ENCODE results near the gene CDH15. TPM values are rescaled to one million over a fixed set of nuclear protein-coding genes. Genes with fewer than 3 reads are reported as not detected.

Gene CDH15
- total and polyA plus RNA-seq, 9 of the 15 experiments (the other 6 are each of a cell fraction or from before 2014, with no cell fraction given), result 0.07 to 0.18 TPM; not detected in 7

DNA sequence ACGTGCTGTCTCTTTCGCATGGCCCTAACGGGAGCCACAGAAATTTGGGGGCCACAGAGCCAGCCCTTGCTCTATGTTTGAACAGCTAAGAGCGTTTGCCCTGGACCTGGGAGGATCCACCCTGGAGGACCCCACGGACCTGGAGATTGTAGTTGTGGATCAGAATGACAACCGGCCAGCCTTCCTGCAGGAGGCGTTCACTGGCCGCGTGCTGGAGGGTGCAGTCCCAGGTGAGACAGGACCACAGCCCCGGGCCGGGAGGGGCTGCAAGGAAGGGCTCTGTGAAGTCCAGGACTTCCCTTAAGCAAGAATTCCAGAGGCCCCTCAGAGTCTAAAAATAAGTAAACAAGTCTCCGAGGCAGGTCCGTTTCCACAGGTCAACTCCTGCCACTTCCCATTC is 11.9 kb downstream of the CDH15 start (continued):
- TF ChIP-seq SMAD2 (IDR thresholded peaks at IDR 0.05; ENCODE audit: low read depth, low read length) (no peak), ZBTB49 (CRISPR knock-in tag; IDR thresholded peaks at IDR 0.05; ENCODE audit: borderline replicate concordance) (no peak), SMARCE1 (IDR thresholded peaks at IDR 0.05) (no peak), PCBP1 (IDR thresholded peaks at IDR 0.05; ENCODE audit: low read depth, low read length, poor library complexity, severe bottlenecking) (no peak), SRF (CRISPR knock-in tag; IDR thresholded peaks at IDR 0.05) (no peak), NR2C1 (IDR thresholded peaks at IDR 0.05) (no peak), NR2C1 (tag; IDR thresholded peaks at IDR 0.05) (no peak), STAG1 (CRISPR knock-in tag; IDR thresholded peaks at IDR 0.05; ENCODE audit: borderline replicate concordance) (peak; percentile 9; the same call in 1 of the 2 replicates), SIN3B (IDR thresholded peaks at IDR 0.05; ENCODE audit: low read depth) (no peak), E4F1 (CRISPR knock-in tag; IDR thresholded peaks at IDR 0.05; ENCODE audit: borderline replicate concordance) (no peak), ZFX (CRISPR knock-in tag; IDR thresholded peaks at IDR 0.05) (no peak), RFX7 (CRISPR knock-in tag; IDR thresholded peaks at IDR 0.05) (no peak)
- TF ChIP-seq, protein P1, sequence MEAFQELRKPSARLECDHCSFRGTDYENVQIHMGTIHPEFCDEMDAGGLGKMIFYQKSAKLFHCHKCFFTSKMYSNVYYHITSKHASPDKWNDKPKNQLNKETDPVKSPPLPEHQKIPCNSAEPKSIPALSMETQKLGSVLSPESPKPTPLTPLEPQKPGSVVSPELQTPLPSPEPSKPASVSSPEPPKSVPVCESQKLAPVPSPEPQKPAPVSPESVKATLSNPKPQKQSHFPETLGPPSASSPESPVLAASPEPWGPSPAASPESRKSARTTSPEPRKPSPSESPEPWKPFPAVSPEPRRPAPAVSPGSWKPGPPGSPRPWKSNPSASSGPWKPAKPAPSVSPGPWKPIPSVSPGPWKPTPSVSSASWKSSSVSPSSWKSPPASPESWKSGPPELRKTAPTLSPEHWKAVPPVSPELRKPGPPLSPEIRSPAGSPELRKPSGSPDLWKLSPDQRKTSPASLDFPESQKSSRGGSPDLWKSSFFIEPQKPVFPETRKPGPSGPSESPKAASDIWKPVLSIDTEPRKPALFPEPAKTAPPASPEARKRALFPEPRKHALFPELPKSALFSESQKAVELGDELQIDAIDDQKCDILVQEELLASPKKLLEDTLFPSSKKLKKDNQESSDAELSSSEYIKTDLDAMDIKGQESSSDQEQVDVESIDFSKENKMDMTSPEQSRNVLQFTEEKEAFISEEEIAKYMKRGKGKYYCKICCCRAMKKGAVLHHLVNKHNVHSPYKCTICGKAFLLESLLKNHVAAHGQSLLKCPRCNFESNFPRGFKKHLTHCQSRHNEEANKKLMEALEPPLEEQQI (IDR thresholded peaks at IDR 0.05), result no peak
- TF ChIP-seq, protein P2, sequence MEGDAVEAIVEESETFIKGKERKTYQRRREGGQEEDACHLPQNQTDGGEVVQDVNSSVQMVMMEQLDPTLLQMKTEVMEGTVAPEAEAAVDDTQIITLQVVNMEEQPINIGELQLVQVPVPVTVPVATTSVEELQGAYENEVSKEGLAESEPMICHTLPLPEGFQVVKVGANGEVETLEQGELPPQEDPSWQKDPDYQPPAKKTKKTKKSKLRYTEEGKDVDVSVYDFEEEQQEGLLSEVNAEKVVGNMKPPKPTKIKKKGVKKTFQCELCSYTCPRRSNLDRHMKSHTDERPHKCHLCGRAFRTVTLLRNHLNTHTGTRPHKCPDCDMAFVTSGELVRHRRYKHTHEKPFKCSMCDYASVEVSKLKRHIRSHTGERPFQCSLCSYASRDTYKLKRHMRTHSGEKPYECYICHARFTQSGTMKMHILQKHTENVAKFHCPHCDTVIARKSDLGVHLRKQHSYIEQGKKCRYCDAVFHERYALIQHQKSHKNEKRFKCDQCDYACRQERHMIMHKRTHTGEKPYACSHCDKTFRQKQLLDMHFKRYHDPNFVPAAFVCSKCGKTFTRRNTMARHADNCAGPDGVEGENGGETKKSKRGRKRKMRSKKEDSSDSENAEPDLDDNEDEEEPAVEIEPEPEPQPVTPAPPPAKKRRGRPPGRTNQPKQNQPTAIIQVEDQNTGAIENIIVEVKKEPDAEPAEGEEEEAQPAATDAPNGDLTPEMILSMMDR (IDR thresholded peaks at IDR 0.05 in 2 of 3, conservative IDR thresholded peaks at IDR 0.05 in 1 of 3; ENCODE audit: insufficient read depth in 2 of 3, low read depth in 1 of 3, low read length in 3 of 3), result 0 out of 6 replicates have a peak, but pooled peaks of 1 of the 3 experiments have one; percentile 21

Measured in K562 (cell line).